ENCODE data around the gene NFIB. TPM values are rescaled to one million over a fixed set of nuclear protein-coding genes. Genes with fewer than 3 reads are reported as not detected.

Gene NFIB
- total RNA-seq, 5 donors from 2014 or later (not counting 1 experiment from before 2014, with no cell fraction given) = 0.15 to 0.89 (median 0.39) TPM; not detected in 1

DNA sequence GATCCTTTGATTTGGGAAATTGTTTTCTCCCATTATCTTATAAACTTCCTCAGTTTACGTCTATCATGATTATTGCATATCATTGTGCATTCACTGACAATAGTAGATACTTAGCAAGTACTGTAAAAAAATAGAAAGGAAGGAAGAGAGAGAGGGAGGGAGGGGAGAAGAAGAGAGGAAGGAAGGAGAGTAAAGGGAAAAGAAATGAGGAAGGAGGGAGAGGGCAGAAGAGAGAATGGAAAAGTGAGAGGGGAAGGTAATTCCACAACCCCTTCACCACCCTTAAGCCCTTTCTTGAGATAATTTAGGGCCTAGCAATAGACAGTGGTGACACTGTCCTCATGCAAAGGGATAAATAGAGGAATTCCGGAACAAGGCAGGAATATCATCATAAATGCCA lies 64.4 kb downstream of the NFIB start:
- Mint-ChIP-seq H3K36me3 (no peaks in the 10 kb centered on the region), H3K4me1 (no peaks in the 10 kb centered on the region), H3K9me3 (no peaks in the 10 kb centered on the region), H3K27me3 (peaks cover 3 to 21% of the 10 kb centered on the region in 2 donors), H3K4me3 (no peak overlapping the region), H3K27ac (no peak overlapping the region)
- peaks cover 0 to 2% of the 10 kb centered on the region in 2 experiments for H3K27me3 ChIP-seq (replicated peaks in 1 of 2; ENCODE audit: control insufficient read depth in 2 of 2, extremely low read depth in 1 of 2, insufficient read depth in 2 of 2, low read length in 1 of 2)
- no peaks in the 10 kb centered on the region for H3K4me1 ChIP-seq (ENCODE audit: control insufficient read depth in 1 of 2, extremely low read depth in 1 of 2, insufficient read depth in 2 of 2, low read length in 2 of 2)
- H3K27ac ChIP-seq (ENCODE audit: low read length) = no peak overlapping the region
- ChIA-PET POLR2A (no interaction called here), CTCF (no interaction called here)
- no peaks in the 10 kb centered on the region for H3K9me3 ChIP-seq
- DNase-seq (no peak), ATAC-seq (replicated peaks in 1 of 4) (no peak)
- H3K4me3 ChIP-seq (ENCODE audit: control insufficient read depth in 1 of 2, extremely low read depth in 1 of 2, low read length in 1 of 2) = no peak overlapping the region
- no peaks in the 10 kb centered on the region for H3K36me3 ChIP-seq (ENCODE audit: control insufficient read depth in 2 of 2, extremely low read depth in 1 of 2, insufficient read depth in 1 of 2, low read length in 1 of 2)
- WGBS (ENCODE audit: insufficient coverage) = no CpG with 5 or more reads among the region's 2 CpGs

DNA sequence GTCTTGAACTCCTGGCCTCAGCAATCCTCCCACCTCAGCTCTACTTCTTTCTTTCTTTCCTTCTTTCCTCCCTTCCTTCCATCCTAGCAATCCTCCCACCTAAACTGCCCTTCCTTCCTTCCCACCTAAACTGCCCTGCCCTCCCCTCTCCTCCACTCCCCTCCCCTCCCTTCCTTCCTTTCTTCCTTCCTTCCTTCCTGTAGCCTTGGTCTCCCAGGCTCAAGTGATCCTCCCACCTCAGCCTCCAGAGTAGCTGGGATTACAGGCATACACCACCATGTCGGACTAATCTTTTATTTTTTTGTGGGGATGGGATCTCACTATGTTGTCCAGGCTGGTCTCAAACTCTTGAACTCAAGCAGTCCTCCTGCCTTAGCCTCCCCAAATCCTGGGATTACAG lies 65.8 kb downstream of the NFIB start:
- Mint-ChIP-seq H3K27ac (no peak overlapping the region), H3K36me3 (no peaks in the 10 kb centered on the region), H3K27me3 (peaks cover 3 to 19% of the 10 kb centered on the region in 2 donors), H3K9me3 (no peaks in the 10 kb centered on the region), H3K4me1 (no peaks in the 10 kb centered on the region), H3K4me3 (no peak overlapping the region)
- DNase-seq (no peak), ATAC-seq (replicated peaks in 1 of 4) (no peak)
- CTCF ChIA-PET = no interaction called here
- no peaks in the 10 kb centered on the region for H3K9me3 ChIP-seq
- H3K4me3 ChIP-seq (ENCODE audit: control insufficient read depth in 1 of 2, extremely low read depth in 1 of 2, low read length in 1 of 2) = no peak overlapping the region
- no peaks in the 10 kb centered on the region for H3K36me3 ChIP-seq (ENCODE audit: control insufficient read depth in 2 of 2, extremely low read depth in 1 of 2, insufficient read depth in 1 of 2, low read length in 1 of 2)
- no CpG with 5 or more reads among the region's 1 CpG for WGBS (ENCODE audit: insufficient coverage)
- H3K4me1 ChIP-seq (ENCODE audit: control insufficient read depth in 1 of 2, extremely low read depth in 1 of 2, insufficient read depth in 2 of 2, low read length in 2 of 2) = no peaks in the 10 kb centered on the region
- no peak overlapping the region for H3K27ac ChIP-seq (ENCODE audit: low read length)
- POLR2A ChIA-PET = no interaction called here
- peaks cover 0 to 2% of the 10 kb centered on the region in 2 experiments for H3K27me3 ChIP-seq (replicated peaks in 1 of 2; ENCODE audit: control insufficient read depth in 2 of 2, extremely low read depth in 1 of 2, insufficient read depth in 2 of 2, low read length in 1 of 2)

DNA sequence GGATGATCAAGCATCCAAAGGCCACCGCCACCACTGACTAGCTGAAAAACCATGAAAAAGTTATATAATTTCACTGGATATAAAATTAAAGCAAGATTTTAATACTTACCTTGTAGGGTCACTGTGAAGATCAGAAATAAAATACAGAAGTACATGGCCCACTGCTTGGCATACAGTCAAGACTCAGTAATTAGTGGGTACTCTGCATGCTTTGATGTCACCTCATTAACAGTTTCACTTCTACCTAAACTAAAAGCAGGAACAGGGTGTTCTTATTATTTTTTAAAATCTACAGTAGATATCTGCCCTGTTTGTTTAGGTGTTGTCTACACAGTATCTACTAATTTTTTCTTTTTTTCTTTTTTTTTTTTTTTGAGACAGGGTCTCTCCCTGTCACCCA lies 66.4 kb downstream of the NFIB start:
- ChIA-PET CTCF (no interaction called here), POLR2A (no interaction called here)
- H3K27me3 Mint-ChIP-seq = peaks cover 3 to 16% of the 10 kb centered on the region in 2 donors
- H3K27ac Mint-ChIP-seq = no peak overlapping the region
- peaks cover 0 to 2% of the 10 kb centered on the region in 2 experiments for H3K27me3 ChIP-seq (replicated peaks in 1 of 2; ENCODE audit: control insufficient read depth in 2 of 2, extremely low read depth in 1 of 2, insufficient read depth in 2 of 2, low read length in 1 of 2)
- DNase-seq = no peak
- H3K27ac ChIP-seq (ENCODE audit: low read length) = no peak overlapping the region
- H3K4me3 Mint-ChIP-seq = no peak overlapping the region
- no CpG with 5 or more reads among the region's 1 CpG for WGBS (ENCODE audit: insufficient coverage)
- H3K36me3 ChIP-seq (ENCODE audit: control insufficient read depth in 2 of 2, extremely low read depth in 1 of 2, insufficient read depth in 1 of 2, low read length in 1 of 2) = no peaks in the 10 kb centered on the region
- H3K36me3 Mint-ChIP-seq = no peaks in the 10 kb centered on the region
- no peak overlapping the region for H3K4me3 ChIP-seq (ENCODE audit: control insufficient read depth in 1 of 2, extremely low read depth in 1 of 2, low read length in 1 of 2)
- no peaks in the 10 kb centered on the region for H3K9me3 ChIP-seq
- no peaks in the 10 kb centered on the region for H3K4me1 Mint-ChIP-seq
- no peaks in the 10 kb centered on the region for H3K4me1 ChIP-seq (ENCODE audit: control insufficient read depth in 1 of 2, extremely low read depth in 1 of 2, insufficient read depth in 2 of 2, low read length in 2 of 2)
- H3K9me3 Mint-ChIP-seq = no peaks in the 10 kb centered on the region
- ATAC-seq (replicated peaks in 1 of 4) = no peak

DNA sequence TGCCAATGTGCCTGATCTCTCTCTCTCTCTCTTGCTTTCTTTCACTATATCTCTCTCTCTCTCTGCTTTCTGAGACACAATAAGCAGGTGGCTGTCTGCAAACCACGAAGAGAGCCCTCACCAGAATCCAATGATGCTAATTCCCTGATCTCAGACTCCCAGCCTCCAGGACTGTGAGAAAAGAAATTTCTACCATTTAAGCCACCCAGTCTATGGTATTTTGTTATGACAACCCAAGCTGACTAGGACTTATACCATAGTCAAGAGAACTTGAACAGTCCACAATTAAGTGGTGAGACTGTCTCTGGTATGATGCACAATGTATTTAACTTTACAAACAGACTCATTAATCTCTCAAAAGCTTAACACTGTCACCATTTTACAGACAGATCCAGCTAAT lies 67.0 kb downstream of the NFIB start:
- Histone ChIP-seq H3K27me3 (replicated peaks in 1 of 2; ENCODE audit: control insufficient read depth in 2 of 2, extremely low read depth in 1 of 2, insufficient read depth in 2 of 2, low read length in 1 of 2) (peaks cover 0 to 2% of the 10 kb centered on the region in 2 experiments), H3K4me1 (ENCODE audit: control insufficient read depth in 1 of 2, extremely low read depth in 1 of 2, insufficient read depth in 2 of 2, low read length in 2 of 2) (no peaks in the 10 kb centered on the region), H3K27ac (ENCODE audit: low read length) (no peak overlapping the region), H3K9me3 (no peaks in the 10 kb centered on the region), H3K4me3 (ENCODE audit: control insufficient read depth in 1 of 2, extremely low read depth in 1 of 2, low read length in 1 of 2) (no peak overlapping the region), H3K36me3 (ENCODE audit: control insufficient read depth in 2 of 2, extremely low read depth in 1 of 2, insufficient read depth in 1 of 2, low read length in 1 of 2) (no peaks in the 10 kb centered on the region)
- ChIA-PET CTCF (no interaction called here), POLR2A (no interaction called here)
- DNase-seq (no peak), ATAC-seq (replicated peaks in 1 of 4) (no peak)
- Mint-ChIP-seq H3K4me3 (no peak overlapping the region), H3K4me1 (no peaks in the 10 kb centered on the region), H3K27ac (no peak overlapping the region), H3K36me3 (no peaks in the 10 kb centered on the region), H3K27me3 (peaks cover 3 to 16% of the 10 kb centered on the region in 2 donors), H3K9me3 (no peaks in the 10 kb centered on the region)
- WGBS (ENCODE audit: insufficient coverage) = no CpG with 5 or more reads among the region's 1 CpG

DNA sequence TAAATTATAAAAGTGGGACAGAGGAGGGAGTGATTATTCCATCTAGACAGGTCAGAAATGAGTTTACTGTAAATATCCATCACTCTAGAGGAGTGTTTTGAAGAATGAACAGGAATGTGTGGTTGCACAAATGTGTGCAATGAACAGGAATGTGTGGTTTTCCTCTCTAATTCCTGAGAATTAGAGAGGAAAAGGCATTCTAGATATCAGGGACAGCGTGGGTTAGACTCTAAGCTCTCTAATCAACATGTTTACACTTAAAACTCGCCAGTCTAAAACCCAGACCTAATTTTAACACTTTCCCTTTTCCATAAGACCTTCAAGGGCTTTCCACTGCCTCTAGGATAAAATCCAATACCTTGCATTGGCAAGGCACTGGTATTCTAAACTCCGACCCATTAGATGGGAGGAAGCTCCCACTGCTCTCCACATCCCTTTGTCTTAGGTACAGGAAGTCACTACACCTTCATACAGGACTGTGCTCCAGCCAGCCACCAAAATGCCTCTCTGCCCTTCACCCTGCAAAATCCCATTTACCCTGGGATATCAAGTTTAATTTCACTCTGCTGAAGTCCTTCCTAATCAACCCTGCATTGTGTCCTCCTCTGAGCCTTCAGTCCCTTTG lies 67.9 kb downstream of the NFIB start:
- Mint-ChIP-seq H3K4me1 (no peaks in the 10 kb centered on the region), H3K27ac (no peak overlapping the region), H3K27me3 (peaks cover 3 to 16% of the 10 kb centered on the region in 2 donors), H3K9me3 (no peaks in the 10 kb centered on the region), H3K4me3 (no peak overlapping the region), H3K36me3 (no peaks in the 10 kb centered on the region)
- H3K27ac ChIP-seq (ENCODE audit: low read length) = no peak overlapping the region
- H3K4me1 ChIP-seq (ENCODE audit: control insufficient read depth in 1 of 2, extremely low read depth in 1 of 2, insufficient read depth in 2 of 2, low read length in 2 of 2) = no peaks in the 10 kb centered on the region
- DNase-seq (no peak), ATAC-seq (replicated peaks in 1 of 4) (no peak)
- peaks cover 0 to 2% of the 10 kb centered on the region in 2 experiments for H3K27me3 ChIP-seq (replicated peaks in 1 of 2; ENCODE audit: control insufficient read depth in 2 of 2, extremely low read depth in 1 of 2, insufficient read depth in 2 of 2, low read length in 1 of 2)
- no peaks in the 10 kb centered on the region for H3K36me3 ChIP-seq (ENCODE audit: control insufficient read depth in 2 of 2, extremely low read depth in 1 of 2, insufficient read depth in 1 of 2, low read length in 1 of 2)
- ChIA-PET POLR2A (no interaction called here), CTCF (no interaction called here)
- no peak overlapping the region for H3K4me3 ChIP-seq (ENCODE audit: control insufficient read depth in 1 of 2, extremely low read depth in 1 of 2, low read length in 1 of 2)
- H3K9me3 ChIP-seq = no peaks in the 10 kb centered on the region
- 55% methylated on average over 2 of the region's 3 CpGs for WGBS (ENCODE audit: insufficient coverage)

DNA sequence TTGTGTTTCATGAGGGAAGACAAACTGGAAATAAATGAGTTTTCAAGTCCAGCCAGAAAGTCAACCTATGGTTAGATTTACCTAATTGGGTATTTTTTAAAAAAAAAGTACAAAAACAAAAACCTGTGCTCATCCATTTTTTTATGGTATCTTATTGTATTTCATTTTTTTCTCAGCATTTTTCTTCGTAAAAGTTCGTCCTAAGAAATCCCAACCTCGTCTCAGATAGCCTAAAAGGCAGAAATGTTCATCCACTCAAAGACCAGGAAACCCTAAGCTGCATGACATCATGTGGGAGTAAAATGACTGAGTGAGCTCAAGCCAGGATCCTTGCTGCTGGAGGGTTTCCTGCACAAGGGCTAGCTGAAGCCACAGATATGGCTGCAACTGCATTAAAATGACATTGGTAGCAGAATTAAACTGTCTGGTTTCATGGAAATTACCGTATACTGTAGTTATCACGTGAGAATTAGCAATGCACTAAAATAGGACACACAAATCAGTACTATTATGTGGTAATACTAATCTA lies 70.4 kb downstream of the NFIB start:
- no peak for ATAC-seq (replicated peaks in 1 of 4)
- H3K27me3 Mint-ChIP-seq = peaks cover 0 to 13% of the 10 kb centered on the region in 2 donors
- H3K27me3 ChIP-seq (replicated peaks in 1 of 2; ENCODE audit: control insufficient read depth in 2 of 2, extremely low read depth in 1 of 2, insufficient read depth in 2 of 2, low read length in 1 of 2) = peaks cover 0 to 2% of the 10 kb centered on the region in 2 experiments
- H3K4me3 ChIP-seq (ENCODE audit: control insufficient read depth in 1 of 2, extremely low read depth in 1 of 2, low read length in 1 of 2) = no peak overlapping the region
- no peaks in the 10 kb centered on the region for H3K36me3 ChIP-seq (ENCODE audit: control insufficient read depth in 2 of 2, extremely low read depth in 1 of 2, insufficient read depth in 1 of 2, low read length in 1 of 2)
- H3K4me1 Mint-ChIP-seq = no peaks in the 10 kb centered on the region
- H3K27ac Mint-ChIP-seq = no peak overlapping the region
- H3K4me3 Mint-ChIP-seq = no peak overlapping the region
- ChIA-PET POLR2A (no interaction called here), CTCF (interaction anchor here in 1 of 2 donors (0.7 kb wide), 1 partner anchor 456 kb away, joined by 3 read pairs; no protein-coding TSS in a partner anchor)
- H3K9me3 Mint-ChIP-seq = no peaks in the 10 kb centered on the region
- no peak for DNase-seq
- no peaks in the 10 kb centered on the region for H3K9me3 ChIP-seq
- no peaks in the 10 kb centered on the region for H3K36me3 Mint-ChIP-seq
- H3K27ac ChIP-seq (ENCODE audit: low read length) = no peak overlapping the region
- WGBS (ENCODE audit: insufficient coverage) = no CpG with 5 or more reads among the region's 5 CpGs
- no peaks in the 10 kb centered on the region for H3K4me1 ChIP-seq (ENCODE audit: control insufficient read depth in 1 of 2, extremely low read depth in 1 of 2, insufficient read depth in 2 of 2, low read length in 2 of 2)

Data from T-cell (primary cell).